OCI-LY1 (cell line): ENCODE data around the gene SLC7A8.
A peak's percentile ranks its signal among the peaks of the same experiment; 100 is the strongest.

Source experiments
- H2AFZ ChIP-seq: fragments of 200-600 bp; sonication (generic), shearing (Covaris generic); 2 replicates; pipeline ENCODE4 v1.6.0; 2014; ENCODE audit warnings: antibody characterized with exemption, mild to moderate bottlenecking, low read length
- H3F3A ChIP-seq: fragments of 200-600 bp; sonication (generic), shearing (Covaris generic); 2 replicates; pipeline ENCODE4 v1.6.0; 2014; ENCODE audit warnings: mild to moderate bottlenecking, antibody characterized with exemption, low read length, moderate library complexity; ENCODE audit not compliant: insufficient read depth
- H3K27ac ChIP-seq: fragments of 200-600 bp; sonication (generic); 2 replicates; pipeline ENCODE4 v1.5.1; 2014; ENCODE audit warnings: low read length, mixed run types, mild to moderate bottlenecking, low read depth; ENCODE audit not compliant: poor library complexity, severe bottlenecking
- H3K27me3 ChIP-seq: fragments of 200-600 bp; sonication (generic); 2 replicates; pipeline ENCODE4 v1.6.0; 2014; ENCODE audit warnings: antibody characterized with exemption, mild to moderate bottlenecking, low read length, moderate library complexity; ENCODE audit not compliant: insufficient read depth
- H3K36me3 ChIP-seq: fragments of 200-600 bp; sonication (generic); 2 replicates; pipeline ENCODE4 v1.6.1; 2014; ENCODE audit warnings: mild to moderate bottlenecking, antibody characterized with exemption, low read length, moderate library complexity, mixed read lengths; ENCODE audit not compliant: insufficient read depth
- H3K4me1 ChIP-seq: fragments of 200-600 bp; sonication (generic); 2 replicates; pipeline ENCODE4 v1.5.1; 2014; ENCODE audit warnings: mild to moderate bottlenecking, low read length, moderate library complexity; ENCODE audit not compliant: insufficient read depth, severe bottlenecking
- H3K4me2 ChIP-seq: fragments of 200-600 bp; sonication (generic), shearing (Covaris generic); 2 replicates; pipeline ENCODE4 v1.6.1; 2014; ENCODE audit warnings: low read length
- H3K4me3 ChIP-seq: fragments of 200-600 bp; sonication (generic); 2 replicates; pipeline ENCODE4 v1.5.1; 2014; ENCODE audit warnings: low read length, low read depth, mild to moderate bottlenecking, mixed read lengths; ENCODE audit not compliant: poor library complexity, severe bottlenecking
- H3K79me2 ChIP-seq: fragments of 200-600 bp; shearing (Covaris generic); 2 replicates; pipeline ENCODE4 v1.6.1; 2016; ENCODE audit warnings: mixed run types, low read length, mixed read lengths; ENCODE audit not compliant: insufficient read depth
- H3K9ac ChIP-seq: fragments of 200-600 bp; sonication (generic), shearing (Covaris generic); 2 replicates; pipeline ENCODE4 v1.6.1; 2014; ENCODE audit warnings: mild to moderate bottlenecking, low read length, mixed read lengths
- H3K9me2 ChIP-seq: fragments of 200-600 bp; sonication (generic), shearing (Covaris generic); 2 replicates; pipeline ENCODE4 v1.6.1; 2014; ENCODE audit warnings: low read depth, mild to moderate bottlenecking, low read length, mixed read lengths
- H3K9me3 ChIP-seq: fragments of 200-600 bp; shearing (Covaris generic); 2 replicates; pipeline ENCODE4 v1.6.1; 2014; ENCODE audit warnings: low read length, mixed read lengths
- H4K20me1 ChIP-seq: fragments of 200-600 bp; sonication (generic), shearing (Covaris generic); 2 replicates; pipeline ENCODE4 v1.6.0; 2016; ENCODE audit warnings: mild to moderate bottlenecking, low read length; ENCODE audit not compliant: insufficient read depth
- EZH2 ChIP-seq: fragments of 200-600 bp; sonication (generic), shearing (Covaris generic); IDR thresholded peaks from 2 replicates; pipeline ENCODE4 v1.8.0; 2017; ENCODE audit warnings: borderline replicate concordance, mixed run types, mild to moderate bottlenecking, antibody characterized with exemption, low read length, moderate library complexity, mixed read lengths
- TF ChIP-seq, protein P1 (sequence below): fragments of 200-600 bp; sonication (generic), shearing (Covaris generic); IDR thresholded peaks from 2 replicates; pipeline ENCODE4 v1.5.1; 2017; ENCODE audit warnings: mild to moderate bottlenecking, antibody characterized with exemption, low read length, moderate library complexity, mixed read lengths

The SLC7A8 gene

DNA sequence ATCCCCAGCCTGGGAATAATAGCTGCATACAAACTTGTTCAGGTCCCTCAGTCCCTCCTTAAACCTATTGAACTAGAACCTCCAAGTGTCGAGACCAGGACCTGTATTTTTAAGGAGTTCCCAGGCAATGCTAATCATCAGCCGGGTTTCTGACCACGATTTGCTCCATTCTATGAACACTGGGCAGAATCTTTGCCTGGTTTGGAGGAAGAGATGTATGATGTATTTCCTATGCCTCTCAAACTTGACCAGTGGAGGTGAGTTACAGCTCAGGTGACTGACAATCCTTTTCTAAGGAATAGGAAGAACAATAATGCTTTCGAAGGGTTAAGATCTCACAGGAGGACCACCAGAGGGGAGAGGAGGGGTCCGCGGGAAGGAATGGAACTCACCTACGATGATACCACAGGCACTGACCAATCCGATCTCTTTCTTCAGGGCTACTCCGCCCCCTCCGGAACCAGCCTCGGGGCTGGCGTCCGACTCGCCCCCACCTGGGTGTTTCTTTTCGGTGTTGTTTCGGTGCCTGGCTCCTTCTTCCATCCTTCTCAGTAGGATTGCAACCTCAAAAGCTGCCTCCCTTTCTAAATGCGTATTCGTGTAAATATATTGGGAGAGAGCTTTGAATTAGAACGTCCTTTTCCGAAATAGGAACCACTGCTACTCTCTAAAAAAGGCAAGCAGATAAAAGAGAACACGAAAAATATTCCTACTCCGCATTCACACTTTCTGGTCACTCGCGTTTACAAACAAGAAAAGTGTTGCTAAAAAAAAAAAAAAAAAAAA is 895 bp downstream of the SLC7A8 start:
- Histone ChIP-seq H3K27me3 (0 out of 2 replicates have a peak, but pooled peaks cover 7% of the 10 kb centered on the region), H3K9ac (no peak overlapping the region)

DNA sequence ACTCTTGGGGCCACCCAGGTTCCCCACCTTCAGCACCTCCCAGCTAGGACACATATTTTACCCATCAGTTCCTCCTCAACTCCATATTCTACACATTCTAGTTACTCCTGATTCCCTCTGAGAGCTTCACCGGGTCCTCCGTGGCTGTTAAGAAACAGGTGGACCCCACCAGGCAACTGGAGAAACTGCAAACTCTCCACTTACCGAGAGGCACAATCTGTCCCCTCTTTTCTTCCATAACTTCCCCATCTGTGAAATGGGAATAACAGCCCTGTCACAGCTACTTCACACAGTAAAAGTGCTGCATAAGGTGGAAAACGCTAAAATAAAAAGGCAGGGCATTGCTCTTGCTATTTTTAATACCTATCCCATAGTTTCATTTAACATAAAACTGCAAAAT is 1.5 kb downstream of the SLC7A8 start:
- Histone ChIP-seq H3F3A (no peaks in the 10 kb centered on the region), H3K4me3 (no peak overlapping the region), H3K79me2 (no peaks in the 10 kb centered on the region), H3K27me3 (0 out of 2 replicates have a peak, but pooled peaks cover 7% of the 10 kb centered on the region), H4K20me1 (no peaks in the 10 kb centered on the region), H3K9me2 (no peaks in the 10 kb centered on the region), H3K4me1 (peaks cover 6% of the 10 kb centered on the region), H3K4me2 (no peak overlapping the region), H2AFZ (no peak overlapping the region), H3K9me3 (no peaks in the 10 kb centered on the region), H3K27ac (no peak overlapping the region), H3K9ac (no peak overlapping the region), H3K36me3 (no peaks in the 10 kb centered on the region)
- TF ChIP-seq EZH2, result no peak
- TF ChIP-seq, protein P1, sequence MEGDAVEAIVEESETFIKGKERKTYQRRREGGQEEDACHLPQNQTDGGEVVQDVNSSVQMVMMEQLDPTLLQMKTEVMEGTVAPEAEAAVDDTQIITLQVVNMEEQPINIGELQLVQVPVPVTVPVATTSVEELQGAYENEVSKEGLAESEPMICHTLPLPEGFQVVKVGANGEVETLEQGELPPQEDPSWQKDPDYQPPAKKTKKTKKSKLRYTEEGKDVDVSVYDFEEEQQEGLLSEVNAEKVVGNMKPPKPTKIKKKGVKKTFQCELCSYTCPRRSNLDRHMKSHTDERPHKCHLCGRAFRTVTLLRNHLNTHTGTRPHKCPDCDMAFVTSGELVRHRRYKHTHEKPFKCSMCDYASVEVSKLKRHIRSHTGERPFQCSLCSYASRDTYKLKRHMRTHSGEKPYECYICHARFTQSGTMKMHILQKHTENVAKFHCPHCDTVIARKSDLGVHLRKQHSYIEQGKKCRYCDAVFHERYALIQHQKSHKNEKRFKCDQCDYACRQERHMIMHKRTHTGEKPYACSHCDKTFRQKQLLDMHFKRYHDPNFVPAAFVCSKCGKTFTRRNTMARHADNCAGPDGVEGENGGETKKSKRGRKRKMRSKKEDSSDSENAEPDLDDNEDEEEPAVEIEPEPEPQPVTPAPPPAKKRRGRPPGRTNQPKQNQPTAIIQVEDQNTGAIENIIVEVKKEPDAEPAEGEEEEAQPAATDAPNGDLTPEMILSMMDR, result no peak

More for the DNA sequence above, 895 bp downstream of the SLC7A8 start:
- Histone ChIP-seq H3K4me1 (peaks cover 6% of the 10 kb centered on the region), H2AFZ (no peak overlapping the region), H3K36me3 (no peaks in the 10 kb centered on the region), H3K4me3 (peak overlapping the region; percentile 45), H3K79me2 (no peaks in the 10 kb centered on the region), H3F3A (no peaks in the 10 kb centered on the region), H4K20me1 (no peaks in the 10 kb centered on the region), H3K9me2 (no peaks in the 10 kb centered on the region), H3K4me2 (peak overlapping the region; percentile 45), H3K9me3 (no peaks in the 10 kb centered on the region), H3K27ac (no peak overlapping the region)
- TF ChIP-seq, protein P1, result no peak
- TF ChIP-seq EZH2, result no peak

DNA sequence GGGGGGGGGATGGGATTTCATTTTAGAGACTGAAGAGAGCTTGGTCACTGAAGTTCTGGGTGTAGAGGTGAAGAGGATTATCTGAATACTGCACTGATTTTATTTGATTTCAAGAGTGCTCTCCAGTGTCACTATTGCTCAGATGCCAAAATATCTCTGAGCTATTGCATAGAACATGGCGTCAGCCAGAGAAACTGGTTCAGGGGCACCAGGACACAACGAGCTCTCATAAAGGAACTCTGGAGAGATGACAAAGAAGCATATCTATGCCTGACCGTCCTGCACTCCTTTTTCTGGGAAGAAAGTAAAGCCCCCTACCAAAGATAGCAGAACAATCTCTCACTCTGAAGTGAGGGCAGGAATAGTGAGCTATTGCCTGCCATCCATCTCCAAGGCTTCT is 2.0 kb downstream of the SLC7A8 start:
- Histone ChIP-seq H3K36me3 (no peaks in the 10 kb centered on the region), H3K9me3 (no peaks in the 10 kb centered on the region), H3K27me3 (0 out of 2 replicates have a peak, but pooled peaks cover 7% of the 10 kb centered on the region), H3F3A (no peaks in the 10 kb centered on the region), H3K79me2 (no peaks in the 10 kb centered on the region), H3K4me1 (peaks cover 6% of the 10 kb centered on the region), H4K20me1 (no peaks in the 10 kb centered on the region), H3K27ac (no peak overlapping the region), H3K9ac (no peak overlapping the region), H3K4me2 (no peak overlapping the region), H3K9me2 (no peaks in the 10 kb centered on the region), H2AFZ (no peak overlapping the region), H3K4me3 (no peak overlapping the region)
- TF ChIP-seq EZH2, result no peak
- TF ChIP-seq, protein P1, result no peak
